Activated effector memory CD4-positive, alpha-beta T cell treated with anti-CD3 and anti-CD28 coated beads, Interleukin-2, amount 50 U/mL, for 16 hours (primary cell): ENCODE data around the gene AQP3.
A peak's percentile ranks its signal among the peaks of the same experiment; 100 is the strongest.
"Not testable (repeated sequence)": the region's sequence is repeated elsewhere in the genome, so short reads cannot be mapped to it uniquely, and the experiment has no call there.

Source experiments
- DNase-seq: peaks from one replicate; pipeline ENCODE4 v3.0.0-alpha.2; 2020

AQP3 gene

DNA sequence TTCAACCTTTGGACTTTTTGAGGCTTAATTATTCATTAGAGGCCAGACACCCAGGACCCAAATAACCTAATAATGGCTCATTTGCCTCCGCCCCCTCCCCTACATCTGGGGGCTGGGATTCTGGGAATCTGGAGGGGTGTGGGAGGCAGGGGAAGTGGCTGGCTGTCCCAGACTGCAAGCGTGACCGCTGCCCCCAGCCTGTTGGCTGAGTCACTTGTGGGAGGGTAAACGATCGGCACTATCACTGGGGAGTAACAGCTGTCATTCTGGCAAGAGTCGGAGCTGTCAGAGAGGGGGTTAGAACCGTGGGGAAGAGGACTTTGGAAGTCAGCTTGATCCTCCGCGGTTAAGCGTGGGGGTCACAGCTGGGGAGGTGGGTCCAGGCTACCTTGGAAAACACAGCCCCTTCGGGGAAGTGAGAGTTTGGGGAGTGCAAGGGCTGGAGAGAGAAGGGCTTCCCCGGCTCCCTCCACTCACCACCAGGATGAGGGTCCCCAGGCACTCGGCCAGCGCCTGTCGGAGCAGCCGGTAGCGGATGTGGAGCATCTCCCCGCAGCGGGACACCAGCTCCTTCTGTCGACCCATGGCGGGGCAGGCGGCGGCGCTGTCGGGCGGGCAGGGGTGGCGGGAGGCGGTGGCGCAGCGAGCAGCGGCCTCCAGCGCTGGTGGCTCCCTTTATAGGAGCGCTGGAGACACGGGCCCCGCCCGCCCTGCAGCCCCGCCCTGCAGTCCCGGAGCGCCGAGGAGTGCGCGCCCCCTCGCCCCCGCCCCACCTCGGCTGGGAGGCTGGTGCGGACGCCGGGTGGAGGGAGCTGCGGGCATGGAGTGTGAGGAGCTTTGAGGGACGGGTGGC lies at the start of gene AQP3:
Gene AQP3 (minus strand): TSS at position 648 of the 853 bp plus-strand sequence. CDS start 63 bp downstream, at position 585.
- peak; percentile 91 for DNase-seq

DNA sequence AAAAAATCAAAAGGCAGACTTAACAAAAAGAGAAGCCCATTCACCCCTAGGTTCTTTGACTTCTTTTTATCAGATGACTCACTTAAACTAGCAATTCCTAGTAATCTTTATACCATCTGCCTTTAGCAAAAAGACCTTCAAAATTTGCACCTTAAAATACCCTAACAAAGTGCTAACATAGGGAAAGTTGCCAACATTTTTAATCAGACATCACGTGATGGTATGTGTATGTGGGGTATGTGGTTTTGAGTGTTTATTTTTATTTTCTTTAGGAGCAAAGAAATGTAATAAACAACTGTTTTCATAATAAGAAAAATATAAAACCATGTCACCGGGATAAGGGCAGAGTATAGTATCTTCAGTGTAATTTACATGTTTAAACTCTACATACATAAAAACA lies 46.4 kb upstream of the AQP3 start:
- not testable (repeated sequence) for DNase-seq

DNA sequence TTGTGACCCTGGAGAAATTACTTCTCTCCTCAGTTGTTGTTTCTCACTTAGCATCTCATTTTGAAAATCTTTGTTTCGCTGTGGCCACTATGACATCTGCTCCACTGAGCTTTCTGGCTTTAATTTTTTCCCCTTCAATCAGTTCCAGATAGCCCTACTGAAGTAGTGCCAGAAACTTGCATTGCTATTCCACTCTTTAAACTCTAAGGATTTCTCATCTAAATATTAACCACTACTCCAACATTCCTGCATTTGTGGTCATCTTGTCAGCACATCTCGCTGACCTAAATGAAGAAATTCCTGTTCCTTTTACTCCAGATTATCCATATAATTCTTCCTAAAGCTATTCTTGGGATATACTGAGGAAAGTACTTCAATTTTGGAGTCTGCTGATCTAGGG lies 41.7 kb upstream of the AQP3 start:
- DNase-seq, result no peak

DNA sequence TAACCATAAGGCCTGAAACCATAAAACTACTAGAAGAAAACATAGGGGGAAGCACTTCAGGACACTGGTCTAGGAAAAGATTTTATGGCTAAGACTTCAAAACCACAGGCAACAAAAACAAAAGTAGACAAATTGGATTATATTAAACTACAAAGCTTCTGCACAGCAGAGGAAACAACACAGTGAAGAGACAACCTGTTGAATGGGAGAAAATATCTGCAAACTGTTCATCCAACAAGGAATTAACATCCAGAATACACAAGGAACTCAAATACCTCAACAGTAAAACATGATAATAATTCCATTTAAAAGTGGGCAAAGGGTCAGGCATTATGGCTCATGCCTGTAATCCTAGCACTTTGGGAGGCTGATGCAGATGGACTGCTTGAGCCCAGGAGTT lies 37.9 kb upstream of the AQP3 start:
- not testable (repeated sequence) for DNase-seq

DNA sequence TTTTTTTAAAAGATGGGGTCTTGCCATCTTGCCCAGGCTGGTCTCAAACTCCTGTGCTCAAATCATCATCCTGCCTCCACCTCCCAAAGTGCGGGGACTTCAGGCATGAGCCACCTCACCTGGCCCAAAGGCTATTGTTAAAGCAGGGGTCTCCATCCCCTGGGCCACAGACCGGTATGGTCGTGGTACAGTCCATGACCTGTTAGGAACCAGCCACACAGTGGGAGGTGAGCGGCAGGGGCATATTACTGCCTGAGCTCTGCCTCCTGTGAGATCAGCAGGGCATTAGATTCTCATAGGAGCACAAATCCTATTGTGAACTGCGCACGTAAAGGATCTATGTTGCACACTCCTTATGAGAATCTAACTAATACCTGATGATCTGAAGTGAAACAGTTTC lies 33.6 kb upstream of the AQP3 start:
- DNase-seq, result no peak

DNA sequence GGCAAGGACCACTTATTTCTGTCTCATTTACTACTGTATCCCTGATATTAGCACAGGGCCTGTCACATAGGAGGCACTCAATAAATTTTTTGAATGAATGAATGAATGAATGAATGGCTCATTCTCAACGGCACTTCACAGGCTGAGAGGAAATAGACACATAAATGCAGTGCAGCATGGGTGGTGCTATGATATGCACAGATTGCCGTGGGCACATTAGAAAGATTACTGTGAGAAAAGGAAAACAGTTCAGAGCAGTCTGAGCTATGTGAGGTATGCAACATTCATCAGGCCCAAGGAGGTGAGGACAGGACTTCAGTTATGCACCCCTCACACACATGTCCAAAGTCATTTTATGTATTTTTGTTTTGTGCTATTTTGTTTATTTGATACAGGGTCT lies 32.7 kb upstream of the AQP3 start:
- DNase-seq, result no peak

DNA sequence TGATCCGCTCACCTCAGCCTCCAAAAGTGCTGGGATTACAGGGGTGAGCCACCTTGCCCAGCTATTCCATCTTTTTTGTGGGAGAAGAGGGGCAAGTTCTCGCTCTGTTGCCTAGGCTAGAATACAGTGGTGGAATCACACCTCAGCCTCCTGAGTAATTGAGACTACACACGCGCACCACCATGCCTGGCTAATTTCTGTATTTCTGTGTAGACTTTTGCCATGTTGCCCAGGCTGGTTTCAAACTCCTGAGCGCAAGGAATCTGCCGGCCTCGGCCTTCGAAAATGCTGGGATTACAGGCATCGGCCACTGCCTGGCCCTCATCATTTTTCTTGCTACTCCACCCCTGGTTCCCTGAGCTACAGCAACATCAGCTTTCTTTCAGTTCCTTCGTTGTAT lies 29.1 kb upstream of the AQP3 start:
- no peak for DNase-seq

DNA sequence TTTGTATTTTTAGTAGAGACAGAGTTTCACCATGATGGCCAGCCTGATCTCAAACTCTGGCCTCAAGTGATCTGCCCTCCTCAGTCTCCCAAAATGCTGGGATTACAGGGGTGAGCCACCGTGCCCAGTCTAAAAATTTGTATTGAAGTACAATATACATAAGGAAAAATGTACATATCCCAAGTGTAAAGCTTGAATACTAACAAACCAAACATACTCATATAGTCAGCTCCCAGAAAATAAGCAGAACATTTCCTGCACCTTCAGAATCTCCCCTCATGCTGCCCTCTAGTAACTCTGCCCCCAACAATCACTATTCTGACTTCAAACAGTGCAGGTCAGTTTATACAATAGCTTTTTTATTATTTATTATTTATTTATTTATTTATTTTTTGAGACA lies 28.0 kb upstream of the AQP3 start:
- no peak for DNase-seq

DNA sequence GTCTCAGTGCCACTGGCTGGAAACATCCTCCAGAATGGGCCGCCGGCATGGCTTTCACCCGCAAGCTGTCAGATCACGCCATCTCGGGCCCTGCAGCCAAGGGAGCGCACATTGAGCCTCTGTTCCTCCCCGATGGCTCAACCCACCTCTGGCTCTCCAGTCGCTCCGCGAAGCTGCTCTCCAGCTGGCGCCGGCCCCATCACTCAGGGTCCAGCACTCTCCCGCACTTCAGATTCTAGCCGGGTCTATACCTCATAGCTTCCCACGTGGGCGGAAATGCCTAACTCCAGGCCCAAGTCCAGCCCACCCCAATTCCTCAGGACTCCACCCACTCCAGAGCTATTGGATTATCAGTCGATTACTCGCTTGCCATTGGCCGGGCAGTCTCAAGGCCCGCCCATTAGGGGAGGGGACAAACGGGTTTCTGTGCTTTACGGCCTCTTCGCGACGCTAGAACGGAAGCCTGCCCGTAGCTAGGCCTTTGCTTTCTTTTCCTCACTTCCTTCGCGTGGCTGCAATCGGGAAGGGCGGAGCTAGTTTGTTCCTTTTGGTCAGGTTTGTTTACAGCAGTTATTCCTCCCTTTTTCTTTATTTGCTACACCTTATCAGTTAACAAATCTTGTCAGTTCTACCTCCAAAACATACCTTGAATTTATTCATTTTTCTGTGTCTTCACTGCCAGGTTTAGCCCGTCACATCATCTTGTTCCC lies 26.4 kb upstream of the AQP3 start, which contains the start of gene NOL6:
Gene NOL6 (minus strand): TSS at position 282 of the 710 bp plus-strand sequence. CDS start 82 bp downstream, at position 200.
- peak; percentile 99 for DNase-seq

DNA sequence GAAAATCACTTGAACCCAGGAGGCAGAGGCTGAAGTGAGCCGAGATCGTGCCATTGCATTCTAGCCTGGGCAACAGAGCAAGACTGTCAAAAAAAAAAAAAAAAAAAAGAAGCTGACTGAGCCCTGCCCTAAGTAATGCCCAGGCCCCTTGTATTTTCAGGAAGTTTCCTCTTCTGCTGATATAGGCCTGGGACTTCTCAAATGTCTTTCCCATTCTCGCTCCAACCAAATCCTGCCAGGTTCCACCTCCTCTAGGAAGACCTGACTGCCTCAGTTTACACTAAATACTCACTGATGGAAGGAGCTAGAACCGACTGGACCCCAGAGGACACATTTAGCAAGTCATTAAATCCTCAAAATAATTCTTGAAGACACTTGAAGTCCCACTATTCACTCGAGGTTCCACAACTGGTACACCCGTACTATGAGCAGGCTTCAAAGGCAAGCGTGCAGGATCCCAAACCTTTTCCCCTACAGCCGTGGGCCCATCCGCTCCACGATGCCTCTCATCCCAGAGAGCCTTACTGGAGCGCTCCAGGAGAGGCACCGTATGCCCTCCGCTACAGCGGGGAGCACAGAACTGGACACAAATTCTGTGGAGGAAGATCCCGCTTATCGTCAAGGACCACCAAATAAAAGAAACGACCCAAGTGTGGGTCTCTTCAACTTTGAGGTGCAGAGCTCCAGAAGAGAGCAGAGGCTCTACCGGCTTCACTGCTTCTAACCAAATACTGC lies 25.7 kb upstream of the AQP3 start:
- no peak for DNase-seq

DNA sequence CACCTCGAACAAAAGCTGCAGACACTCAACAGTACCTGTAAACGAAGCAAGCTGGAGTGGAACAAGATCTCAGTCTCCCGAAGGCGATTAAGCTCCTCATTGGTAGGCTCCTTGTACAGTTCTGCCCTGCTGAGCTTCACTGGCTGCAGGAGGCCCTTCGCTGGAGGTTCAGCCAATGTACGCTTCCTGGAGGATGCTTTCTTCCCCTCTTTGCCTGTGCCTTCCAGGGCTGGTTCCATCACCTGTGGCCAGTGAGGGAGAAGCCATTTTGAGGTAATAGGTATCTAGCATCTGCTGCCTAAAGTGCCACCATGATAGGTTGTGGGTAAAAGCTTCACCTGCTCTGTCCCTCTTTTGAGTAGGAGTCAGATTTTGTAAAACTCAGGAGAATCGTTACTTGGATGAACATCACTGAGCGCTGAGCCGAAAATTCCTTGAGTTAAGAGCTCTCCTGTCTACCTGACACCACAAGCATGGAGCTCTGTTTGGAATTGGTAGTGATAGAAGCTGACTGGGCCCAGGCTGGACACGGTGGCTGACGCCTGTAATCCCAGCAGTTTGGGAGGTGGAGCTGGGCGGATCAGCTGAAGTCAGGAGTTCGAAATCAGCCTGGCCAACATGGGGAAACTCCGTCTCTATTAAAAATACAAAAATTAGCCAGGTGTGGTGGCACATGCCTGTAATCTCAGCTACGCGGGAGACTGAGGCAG lies 24.9 kb upstream of the AQP3 start:
- no peak for DNase-seq

DNA sequence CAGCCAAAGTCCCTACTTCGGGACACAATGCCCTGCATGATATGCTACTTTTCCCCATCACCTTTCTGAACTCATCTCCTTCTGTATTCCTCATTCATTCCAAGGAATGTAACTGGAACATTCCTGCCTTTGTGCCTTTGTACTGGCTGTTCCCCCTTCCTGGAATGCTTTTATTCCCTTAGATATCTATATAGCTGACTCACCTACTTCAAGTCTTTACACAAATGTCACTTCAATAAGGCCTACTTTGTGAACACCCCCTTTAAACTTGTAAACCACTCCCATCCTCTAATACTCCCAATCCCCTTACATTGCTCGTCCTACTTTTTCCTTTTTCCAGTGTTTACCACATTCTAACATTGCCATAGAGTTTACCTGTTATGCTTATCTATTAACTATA lies 24.0 kb upstream of the AQP3 start:
- no peak for DNase-seq

DNA sequence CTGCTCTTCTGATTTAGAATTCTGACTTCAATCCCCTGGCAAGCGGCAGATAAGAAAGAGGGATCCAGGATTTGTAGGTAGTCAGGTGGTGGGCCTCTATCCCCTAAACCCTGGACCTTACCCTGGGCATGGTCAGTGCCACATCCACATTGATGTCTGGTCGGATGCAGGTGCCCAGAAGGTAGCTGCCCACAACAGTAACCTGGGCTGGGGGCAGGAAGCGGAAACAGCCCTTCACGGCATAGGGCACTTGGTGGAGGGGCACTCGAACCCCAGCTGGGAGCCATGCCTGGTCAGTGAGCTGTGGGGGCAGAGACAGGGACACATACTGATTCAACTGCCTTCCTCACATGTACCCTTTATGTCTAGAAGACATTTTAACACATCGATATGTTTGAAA lies 22.5 kb upstream of the AQP3 start:
- DNase-seq, result no peak

DNA sequence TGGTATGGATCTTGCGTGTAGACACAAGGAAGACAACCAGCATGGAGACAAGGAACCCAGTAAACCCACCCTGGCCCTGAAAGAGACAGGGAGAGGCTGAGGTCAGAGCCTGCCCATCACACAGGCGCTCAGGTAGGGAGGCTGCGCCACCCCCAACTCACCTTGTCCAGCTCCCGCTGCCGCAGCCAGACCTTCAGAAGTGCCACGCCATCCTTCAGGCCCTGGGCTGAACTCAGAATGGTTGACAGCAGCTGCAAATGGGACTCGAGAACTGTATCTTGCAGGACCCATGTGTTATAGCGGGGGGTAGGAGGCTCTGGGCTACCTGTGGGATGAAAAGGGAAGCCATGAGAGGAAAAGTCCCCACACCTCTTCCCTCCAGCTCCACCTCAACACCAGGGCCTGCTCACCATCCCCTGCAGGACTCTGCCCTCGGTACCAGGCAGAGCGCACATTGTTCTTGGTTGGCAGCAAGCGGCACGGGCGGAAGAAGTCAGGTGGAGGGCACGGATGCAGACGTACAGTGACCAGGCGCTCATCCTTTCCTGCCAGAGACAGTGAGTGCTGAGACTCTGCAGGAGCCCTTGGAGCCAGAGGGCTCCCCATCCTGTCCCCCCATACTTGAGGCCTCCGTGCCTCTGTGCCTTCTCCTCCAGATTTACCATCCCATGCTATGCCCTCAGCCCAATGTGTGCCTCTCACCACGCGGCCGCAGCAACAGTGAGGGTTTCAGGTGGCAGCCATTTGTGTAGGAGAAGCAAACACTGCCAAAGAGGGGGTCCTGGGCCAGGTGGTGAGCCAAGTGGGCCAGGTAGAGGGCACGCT lies 21.6 kb upstream of the AQP3 start:
- no peak for DNase-seq

DNA sequence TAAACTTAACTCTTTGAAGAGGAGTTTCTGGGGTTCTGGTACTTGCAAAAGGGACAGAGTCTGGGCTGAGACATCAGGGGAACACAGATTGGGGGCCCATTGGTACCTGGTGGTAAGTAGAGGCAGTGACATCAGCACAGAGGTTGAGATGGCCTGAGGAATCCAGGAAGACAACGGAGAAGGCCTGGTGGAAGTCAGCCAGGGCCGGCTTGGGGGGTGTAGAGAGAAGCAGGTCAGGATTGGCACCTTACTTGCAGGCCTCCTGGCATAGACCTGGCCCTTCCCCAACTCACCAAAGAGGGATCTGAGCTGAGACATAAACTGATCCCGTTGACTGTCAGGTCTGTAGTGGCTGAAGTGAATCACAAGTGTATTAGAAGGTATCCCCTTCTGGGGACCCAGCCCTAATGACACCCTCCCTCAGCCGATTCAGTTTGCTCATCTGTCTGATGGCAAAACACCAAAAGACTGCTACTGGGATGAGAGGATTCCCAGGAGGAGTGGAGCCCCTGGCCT lies 20.9 kb upstream of the AQP3 start:
- no peak for DNase-seq

DNA sequence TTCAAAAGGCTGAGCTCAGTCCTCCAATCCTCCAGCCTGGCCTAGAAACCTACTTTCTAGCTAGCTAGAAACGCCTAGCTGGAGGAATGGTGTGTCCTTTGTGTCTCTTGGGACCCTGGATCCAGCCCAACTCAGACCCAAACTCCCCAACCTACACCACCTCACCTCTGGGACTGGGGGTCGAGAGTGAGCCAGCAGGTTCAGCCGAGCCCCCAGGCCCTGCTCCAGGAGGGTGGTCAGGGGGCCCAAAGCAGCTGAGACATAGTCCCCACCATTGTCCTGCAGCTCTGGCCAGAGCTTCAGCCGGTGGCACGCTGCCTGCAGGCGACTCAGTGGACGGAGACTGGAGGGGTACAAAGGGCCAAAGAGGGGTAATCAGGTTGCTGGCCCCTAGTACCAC lies 20.1 kb upstream of the AQP3 start:
- DNase-seq, result no peak

DNA sequence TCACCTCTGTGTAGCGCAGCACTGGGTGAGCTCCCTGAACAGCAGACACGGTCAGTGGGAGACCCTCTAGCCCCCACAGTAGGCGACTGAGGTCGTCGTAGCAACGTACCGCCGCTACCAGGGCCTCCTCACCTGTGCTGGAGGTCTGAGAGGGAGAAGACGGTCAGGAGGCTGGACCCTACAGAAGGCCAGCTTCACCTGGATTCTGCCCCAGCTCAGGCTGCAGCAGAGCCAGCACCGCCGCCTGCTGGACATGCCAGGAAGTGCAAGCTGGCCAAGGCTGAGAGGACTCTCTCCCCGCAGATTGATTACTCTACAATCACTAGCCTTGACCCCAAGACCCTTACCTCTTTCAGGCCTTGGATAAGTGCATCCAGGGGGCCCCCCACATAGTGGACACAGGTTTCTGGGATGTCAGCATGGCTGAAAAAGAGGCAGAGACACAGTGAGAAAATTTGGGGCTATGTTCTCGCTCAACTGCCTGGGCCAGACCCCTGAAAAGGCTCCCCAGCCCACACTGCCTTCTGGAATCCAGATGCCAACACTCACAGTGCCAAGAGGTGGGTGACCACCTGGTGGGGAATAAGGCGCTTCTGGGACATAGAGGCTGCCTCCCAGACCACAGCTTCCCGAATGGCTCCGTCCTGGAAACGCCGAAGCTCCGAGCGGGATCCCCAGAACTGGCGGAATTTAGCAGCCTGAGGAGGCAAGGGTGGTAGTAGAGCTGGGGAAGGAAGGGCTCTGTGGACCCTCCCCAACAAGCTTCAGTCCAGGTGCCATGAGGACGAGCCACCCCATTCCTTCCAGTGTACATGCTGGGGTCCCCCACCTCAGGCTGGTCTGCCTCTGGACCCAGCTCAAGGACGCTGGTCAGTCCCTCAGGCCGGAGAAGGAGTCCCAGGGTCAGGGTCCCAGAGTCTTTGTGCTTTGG lies 19.4 kb upstream of the AQP3 start:
- DNase-seq, result peak; percentile 90

DNA sequence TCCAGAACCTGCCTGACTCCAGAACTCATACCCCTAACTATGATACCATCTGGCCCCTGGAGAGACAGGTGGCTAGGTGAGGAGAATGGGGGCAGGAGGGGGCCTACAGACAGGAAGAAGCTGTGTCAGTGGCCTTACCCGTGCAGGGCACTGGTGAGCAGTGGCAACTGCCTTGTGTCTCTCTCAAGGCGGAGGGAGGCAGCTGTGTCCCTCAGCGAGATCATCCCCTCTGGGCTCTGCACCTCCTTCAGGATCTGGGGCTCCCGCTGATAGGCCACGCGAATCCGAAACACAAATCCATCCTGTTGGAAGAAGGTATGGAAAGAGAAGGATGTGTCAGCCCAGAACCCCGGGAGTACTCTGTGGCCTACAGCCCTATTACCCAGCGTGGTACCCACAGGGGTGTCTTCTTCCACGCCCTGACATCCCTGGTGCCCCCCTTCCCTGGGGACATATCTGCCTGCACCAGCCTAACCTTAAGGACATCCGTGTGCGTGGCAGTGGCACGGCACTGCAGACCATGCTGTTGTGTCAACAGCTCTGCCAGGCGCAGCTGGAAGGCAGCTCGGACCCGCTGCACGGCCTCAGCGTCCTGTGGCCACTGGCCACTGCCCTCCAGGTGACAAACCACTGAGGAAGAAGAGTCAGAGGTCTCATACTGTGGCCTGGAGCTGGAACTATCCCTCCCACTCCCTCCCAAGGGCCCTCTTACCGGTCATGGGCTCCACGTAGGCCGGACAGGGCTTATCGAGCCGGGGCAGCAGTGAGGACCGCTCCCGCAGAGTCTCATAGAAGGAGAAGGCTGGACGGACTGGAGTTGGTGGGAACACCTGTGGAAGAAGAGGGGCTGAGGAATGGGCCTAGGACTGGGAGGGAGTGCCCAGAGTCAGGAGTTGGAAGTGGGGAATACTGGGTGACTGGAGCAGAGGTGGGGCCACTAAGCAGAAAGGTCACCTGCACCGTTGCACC lies 18.5 kb upstream of the AQP3 start:
- peak; percentile 57 for DNase-seq

DNA sequence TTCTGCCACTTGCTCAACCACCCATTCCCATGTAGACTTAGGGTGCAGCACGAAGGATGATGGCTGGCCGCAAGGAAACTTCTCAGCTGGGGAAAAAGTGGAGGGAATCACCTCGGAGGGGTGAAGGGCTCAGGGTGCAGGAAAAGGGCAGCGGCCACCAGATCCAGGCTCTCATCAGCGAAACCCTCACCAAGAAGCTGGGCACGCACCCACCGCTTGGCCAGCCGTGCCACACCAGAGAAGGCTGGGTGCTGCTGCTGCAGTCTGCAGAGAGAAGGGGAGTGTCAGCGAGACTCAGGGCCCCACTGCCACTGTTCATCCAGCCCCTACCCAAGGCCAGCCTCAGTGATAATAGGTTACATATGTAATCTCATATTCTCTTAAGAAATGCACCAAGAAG lies 17.7 kb upstream of the AQP3 start:
- peak; percentile 49 for DNase-seq
